ENCODE results near the gene COP1. TPM values are rescaled to one million over a fixed set of nuclear protein-coding genes. Genes with fewer than 3 reads are reported as not detected.

COP1 gene
- total and polyA plus RNA-seq, 2 of the 13 experiments (the other 11 are each of a cell fraction or from before 2014, with no cell fraction given): 20.5 to 51.3 TPM

GRCh38 chr1:176206961-176207902, at the start of gene COP1 (continued):
- TF ChIP-seq ZNF513 (CRISPR knock-in tag; conservative IDR thresholded peaks at IDR 0.05) (no peak), ZKSCAN5 (CRISPR knock-in tag; IDR thresholded peaks at IDR 0.05) (no peak), GLI4 (CRISPR knock-in tag; IDR thresholded peaks at IDR 0.05; ENCODE audit: borderline replicate concordance) (no peak), ZSCAN31 (CRISPR knock-in tag; IDR thresholded peaks at IDR 0.05; ENCODE audit: low read depth) (peak; percentile 7; the same call in 1 of the 2 replicates), REXO4 (CRISPR knock-in tag; IDR thresholded peaks at IDR 0.05; ENCODE audit: borderline replicate concordance) (no peak), ZNF782 (CRISPR knock-in tag; IDR thresholded peaks at IDR 0.05; ENCODE audit: borderline replicate concordance) (no peak), DR1 (CRISPR knock-in tag; IDR thresholded peaks at IDR 0.05) (peak; percentile 52; the same call in 1 of the 2 replicates), NFATC3 (CRISPR knock-in tag; IDR thresholded peaks at IDR 0.05) (no peak), SP5 (CRISPR knock-in tag; IDR thresholded peaks at IDR 0.05; ENCODE audit: borderline replicate concordance, low read depth) (peak; percentile 54), HIC2 (CRISPR knock-in tag; IDR thresholded peaks at IDR 0.05; ENCODE audit: low read depth) (no peak)
- TF ChIP-seq, protein P1, sequence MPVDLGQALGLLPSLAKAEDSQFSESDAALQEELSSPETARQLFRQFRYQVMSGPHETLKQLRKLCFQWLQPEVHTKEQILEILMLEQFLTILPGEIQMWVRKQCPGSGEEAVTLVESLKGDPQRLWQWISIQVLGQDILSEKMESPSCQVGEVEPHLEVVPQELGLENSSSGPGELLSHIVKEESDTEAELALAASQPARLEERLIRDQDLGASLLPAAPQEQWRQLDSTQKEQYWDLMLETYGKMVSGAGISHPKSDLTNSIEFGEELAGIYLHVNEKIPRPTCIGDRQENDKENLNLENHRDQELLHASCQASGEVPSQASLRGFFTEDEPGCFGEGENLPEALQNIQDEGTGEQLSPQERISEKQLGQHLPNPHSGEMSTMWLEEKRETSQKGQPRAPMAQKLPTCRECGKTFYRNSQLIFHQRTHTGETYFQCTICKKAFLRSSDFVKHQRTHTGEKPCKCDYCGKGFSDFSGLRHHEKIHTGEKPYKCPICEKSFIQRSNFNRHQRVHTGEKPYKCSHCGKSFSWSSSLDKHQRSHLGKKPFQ (CRISPR knock-in tag; IDR thresholded peaks at IDR 0.05; ENCODE audit: insufficient replicate concordance): peak; percentile 71
- TF ChIP-seq, protein P2, sequence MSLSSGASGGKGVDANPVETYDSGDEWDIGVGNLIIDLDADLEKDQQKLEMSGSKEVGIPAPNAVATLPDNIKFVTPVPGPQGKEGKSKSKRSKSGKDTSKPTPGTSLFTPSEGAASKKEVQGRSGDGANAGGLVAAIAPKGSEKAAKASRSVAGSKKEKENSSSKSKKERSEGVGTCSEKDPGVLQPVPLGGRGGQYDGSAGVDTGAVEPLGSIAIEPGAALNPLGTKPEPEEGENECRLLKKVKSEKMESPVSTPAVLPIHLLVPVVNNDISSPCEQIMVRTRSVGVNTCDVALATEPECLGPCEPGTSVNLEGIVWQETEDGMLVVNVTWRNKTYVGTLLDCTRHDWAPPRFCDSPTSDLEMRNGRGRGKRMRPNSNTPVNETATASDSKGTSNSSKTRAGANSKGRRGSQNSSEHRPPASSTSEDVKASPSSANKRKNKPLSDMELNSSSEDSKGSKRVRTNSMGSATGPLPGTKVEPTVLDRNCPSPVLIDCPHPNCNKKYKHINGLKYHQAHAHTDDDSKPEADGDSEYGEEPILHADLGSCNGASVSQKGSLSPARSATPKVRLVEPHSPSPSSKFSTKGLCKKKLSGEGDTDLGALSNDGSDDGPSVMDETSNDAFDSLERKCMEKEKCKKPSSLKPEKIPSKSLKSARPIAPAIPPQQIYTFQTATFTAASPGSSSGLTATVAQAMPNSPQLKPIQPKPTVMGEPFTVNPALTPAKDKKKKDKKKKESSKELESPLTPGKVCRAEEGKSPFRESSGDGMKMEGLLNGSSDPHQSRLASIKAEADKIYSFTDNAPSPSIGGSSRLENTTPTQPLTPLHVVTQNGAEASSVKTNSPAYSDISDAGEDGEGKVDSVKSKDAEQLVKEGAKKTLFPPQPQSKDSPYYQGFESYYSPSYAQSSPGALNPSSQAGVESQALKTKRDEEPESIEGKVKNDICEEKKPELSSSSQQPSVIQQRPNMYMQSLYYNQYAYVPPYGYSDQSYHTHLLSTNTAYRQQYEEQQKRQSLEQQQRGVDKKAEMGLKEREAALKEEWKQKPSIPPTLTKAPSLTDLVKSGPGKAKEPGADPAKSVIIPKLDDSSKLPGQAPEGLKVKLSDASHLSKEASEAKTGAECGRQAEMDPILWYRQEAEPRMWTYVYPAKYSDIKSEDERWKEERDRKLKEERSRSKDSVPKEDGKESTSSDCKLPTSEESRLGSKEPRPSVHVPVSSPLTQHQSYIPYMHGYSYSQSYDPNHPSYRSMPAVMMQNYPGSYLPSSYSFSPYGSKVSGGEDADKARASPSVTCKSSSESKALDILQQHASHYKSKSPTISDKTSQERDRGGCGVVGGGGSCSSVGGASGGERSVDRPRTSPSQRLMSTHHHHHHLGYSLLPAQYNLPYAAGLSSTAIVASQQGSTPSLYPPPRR (CRISPR knock-in tag; IDR thresholded peaks at IDR 0.05; ENCODE audit: borderline replicate concordance): no peak; the same call in 1 of the 2 replicates

Data from HepG2 (cell line).